ENCODE data around the gene HOXC13.

HOXC13 gene

DNA sequence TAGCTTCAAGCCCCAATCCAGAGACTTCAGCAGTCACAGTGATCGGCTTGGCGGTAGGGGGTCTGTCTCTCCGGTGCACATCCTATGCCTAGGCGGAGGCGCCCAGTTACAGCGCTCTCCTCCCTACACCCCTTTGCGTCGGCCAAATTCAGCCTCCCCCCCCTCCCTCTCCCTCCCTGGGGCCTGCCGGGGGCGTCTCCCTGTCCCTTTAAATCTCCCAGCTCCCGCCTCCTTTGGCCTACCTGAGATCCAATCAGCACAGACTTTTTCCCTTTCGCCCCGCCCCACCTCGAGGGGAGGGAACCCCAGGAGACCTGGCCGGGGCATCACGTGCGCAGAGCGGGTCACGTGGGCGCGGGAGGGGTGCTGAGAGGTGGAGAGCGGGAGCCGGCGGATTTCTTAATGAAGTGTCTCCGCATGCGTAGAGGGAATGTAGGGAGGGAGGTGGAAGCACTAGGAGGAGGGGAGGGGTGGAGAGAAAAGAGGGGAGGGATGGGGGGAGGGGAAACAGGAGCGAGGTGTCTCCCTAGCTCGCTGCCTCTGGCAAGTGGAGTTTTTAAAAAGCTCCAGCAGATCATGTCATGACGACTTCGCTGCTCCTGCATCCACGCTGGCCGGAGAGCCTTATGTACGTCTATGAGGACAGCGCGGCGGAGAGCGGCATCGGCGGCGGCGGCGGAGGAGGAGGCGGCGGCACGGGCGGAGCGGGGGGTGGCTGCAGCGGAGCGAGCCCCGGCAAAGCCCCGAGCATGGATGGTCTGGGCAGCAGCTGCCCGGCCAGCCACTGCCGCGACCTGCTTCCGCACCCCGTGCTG, at the start of gene HOXC13:
Gene HOXC13, plus strand, starts transcription at position 506 of the 815 bp plus-strand sequence. Its CDS starts 76 bp downstream, at position 582.
- no peak for DNase-seq

DNA sequence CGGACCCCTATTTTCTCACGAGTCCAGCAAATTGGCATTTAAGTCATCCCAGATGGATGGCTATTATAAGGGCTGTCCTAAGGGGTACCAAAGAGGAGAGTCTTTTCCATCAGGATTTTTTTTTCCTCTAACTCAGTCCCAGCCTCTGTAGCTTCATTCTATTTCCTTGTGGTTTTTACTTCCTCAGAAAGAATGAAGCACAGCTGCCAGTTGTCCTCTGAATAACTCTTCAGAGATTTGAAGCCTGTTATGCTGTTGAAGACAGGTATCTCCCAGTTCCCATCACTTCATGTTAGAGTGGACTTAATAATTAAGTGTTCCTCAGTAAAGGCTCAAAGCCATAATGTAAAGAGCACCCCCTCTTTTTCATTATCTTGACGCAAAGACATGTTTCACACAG, 48.5 kb upstream of the HOXC13 start:
- DNase-seq, result no peak

- no peak for DNase-seq
Observed at GRCh38 chr12:53892762-53893395, 45.8 kb upstream of the HOXC13 start.

DNA sequence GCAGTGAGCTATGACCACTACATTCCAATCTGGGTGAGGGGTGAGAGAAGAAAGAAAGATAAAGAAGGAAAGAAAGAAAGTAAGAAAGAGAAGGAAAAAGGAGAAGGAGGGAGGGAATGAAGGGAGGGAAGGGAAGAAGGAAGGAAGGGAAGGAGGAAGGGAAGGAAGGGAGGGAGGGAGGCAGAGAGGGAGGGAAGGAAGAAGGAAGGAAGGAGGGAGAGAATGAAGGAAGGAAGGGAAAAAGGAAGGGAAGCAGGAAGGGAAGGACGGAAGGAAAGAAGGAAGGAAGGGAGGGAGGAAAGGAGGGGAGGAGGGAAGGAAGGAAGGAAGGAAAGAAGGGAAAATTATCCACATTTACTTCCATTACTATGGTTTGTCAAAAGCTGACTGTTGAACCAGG, 39.4 kb upstream of the HOXC13 start:
- DNase-seq, result no peak

DNA sequence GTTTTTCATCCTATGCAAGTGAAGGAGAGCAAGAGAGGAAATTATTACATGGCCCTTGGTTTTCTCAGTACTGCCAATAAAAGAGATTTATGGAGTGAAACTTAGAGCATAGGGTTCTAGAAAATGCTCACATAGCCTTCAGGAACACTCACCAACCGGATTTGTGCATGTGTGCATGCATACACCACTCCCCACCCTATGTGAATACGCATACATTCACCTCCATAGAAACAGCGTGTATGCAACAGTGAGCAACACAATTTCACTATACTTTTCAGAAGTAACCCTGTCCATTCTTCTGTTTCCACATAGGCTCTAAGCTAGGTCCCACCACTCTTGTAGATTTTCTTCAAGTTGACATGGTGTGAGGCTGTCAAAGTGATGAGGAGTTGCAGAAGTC, 31.5 kb upstream of the HOXC13 start:
- no peak for DNase-seq

DNA sequence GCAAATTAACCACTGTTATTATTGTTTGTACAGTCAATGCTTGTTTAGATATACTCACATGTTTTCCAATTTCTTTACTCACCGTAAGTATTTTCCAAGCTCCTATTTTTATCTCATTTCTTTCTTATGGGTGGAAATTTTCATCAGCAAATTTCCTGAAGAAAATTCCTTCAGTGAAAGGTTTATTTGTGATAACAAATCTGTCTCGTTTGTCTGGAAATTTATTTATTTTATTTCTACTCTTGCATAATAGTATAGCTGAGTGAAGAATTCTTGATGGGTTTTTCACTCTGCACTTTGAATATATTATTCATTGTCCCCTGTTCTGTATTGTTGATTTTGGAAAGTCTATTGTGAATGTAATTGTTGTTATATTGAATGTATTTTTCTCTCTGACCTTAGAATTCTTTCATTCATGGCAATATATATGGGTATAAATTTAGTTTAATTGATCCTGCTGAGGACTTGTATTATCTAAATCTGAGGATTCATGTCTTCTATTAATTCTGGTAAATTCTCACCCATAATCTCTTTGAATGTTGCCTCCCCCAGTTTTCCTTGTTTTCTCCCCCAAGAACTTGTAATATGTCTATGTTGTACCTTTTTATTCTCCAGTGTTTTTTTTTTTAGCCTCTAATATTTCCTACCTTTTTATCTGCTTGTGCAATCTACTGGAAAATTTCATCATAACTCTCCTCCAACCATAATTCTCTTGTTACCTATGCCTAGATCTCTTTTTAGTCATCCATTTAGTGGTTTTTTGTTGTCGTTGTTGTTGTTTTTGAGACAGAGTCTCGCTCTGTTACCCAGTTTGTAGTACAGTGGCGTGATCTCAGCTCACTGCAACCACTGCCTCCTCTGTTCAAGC, 21.6 kb upstream of the HOXC13 start:
- no peak for DNase-seq

GRCh38 chr12:53924521-53925405, 13.9 kb upstream of the HOXC13 start:
- DNase-seq, result no peak

- no peak for DNase-seq
Observed at GRCh38 chr12:53927220-53928029, 11.2 kb upstream of the HOXC13 start.

- DNase-seq, result no peak
Observed at GRCh38 chr12:53928054-53928835, 10.4 kb upstream of the HOXC13 start.

DNA sequence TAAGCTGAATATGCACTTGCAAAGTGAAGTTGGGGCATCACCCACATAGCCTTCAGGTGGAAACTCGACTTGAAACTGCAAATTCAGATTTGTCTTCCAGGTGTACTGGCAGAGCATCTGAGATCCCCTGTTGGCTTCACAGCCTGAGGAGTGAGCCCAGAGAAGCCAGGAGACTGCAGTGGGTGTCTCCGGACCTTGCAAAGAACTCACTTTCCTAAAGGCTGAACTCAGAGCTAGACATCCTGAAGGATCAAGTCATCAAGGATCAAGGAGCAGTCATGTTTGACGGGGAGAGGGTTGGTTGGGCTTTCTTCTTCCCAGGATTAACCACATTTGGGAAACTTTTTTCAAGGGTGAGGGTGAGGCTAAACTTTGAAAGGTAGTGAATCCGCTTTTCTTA, 9.1 kb upstream of the HOXC13 start:
- no peak for DNase-seq

DNA sequence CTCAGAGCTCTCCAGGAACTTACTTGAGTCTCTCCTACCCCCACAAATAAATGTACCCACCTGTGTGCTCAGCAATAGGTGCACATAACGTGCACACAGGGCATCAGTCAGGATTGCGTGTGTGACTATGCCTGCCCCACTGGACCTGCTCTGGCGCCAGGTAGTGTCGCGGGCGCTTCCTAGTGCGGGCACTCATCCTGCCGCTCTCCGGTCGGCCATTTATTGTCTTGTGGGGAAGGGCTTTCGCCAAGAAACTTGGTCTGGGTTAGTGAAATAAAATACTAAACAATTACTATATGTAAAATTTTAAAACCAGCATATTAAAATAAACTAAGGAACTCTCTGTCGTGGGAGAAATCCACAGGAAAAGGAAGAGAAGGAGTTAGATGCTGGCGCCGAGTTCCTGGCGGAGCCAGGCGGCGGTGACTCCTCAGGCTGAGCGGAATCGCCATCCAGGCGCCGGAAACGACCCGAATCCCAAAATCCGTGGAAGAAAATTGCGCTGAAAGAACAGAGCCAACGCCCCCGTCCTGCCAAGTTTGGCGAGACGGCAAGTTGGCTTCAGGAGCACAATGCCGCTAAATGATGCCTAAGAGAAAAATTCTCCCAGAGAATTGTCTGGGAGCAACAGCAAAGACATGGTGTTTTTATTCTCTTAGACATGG, 7.9 kb upstream of the HOXC13 start:
- DNase-seq, result no peak

DNA sequence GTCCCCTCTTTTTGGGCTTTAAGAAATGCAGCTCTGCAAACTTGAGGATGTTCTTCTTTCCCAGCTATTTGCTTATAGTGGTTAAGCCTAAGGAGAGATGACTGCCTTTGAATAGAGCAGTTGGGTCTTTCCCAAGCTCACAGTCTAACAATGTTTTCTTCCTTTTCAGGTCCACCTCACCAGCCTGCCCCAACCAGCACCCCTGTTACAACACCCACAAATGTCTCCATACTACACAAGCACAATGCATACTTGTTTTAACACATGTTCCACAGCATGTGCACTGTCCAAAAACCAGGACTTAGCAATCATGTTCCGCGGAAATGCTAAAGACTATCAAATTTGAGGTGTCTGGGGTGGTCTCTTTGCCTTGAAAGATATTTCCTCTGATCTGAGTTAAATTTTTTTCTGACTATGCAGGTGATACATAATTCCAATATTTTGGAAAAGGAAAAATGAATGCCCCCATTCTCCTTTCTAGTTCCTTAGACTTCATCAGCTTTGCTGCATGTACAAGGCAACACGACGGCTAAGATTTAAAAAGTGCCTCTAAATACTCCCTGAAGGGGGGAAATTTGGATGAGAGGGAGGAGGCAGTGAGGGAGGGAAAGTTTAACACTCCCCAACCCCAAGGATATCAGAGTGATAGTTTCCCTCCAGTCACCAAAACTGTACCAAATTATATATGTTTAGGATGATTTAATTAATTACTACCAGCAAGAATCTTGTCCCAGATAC, 6.6 kb upstream of the HOXC13 start:
- DNase-seq, result no peak

DNA sequence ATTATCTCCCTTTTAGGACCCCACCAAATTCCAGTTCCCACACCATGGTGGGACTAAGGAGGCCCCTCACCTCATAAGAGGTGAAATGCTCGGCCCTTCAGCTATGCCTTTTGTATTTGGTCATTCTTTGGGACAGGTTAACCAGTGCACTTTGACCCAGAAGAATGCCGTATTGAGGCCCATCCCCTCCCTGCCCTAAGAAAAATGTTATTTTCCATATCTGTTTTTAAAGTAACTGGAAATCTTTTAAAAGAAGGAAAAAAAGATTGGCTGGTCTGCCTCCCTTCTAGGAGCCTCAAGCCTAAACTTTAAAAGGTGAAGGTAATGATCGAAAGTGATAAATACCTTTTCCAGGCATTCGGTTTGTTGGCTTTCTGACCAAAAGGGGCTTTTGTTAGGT, 5.7 kb upstream of the HOXC13 start:
- DNase-seq, result no peak

DNA sequence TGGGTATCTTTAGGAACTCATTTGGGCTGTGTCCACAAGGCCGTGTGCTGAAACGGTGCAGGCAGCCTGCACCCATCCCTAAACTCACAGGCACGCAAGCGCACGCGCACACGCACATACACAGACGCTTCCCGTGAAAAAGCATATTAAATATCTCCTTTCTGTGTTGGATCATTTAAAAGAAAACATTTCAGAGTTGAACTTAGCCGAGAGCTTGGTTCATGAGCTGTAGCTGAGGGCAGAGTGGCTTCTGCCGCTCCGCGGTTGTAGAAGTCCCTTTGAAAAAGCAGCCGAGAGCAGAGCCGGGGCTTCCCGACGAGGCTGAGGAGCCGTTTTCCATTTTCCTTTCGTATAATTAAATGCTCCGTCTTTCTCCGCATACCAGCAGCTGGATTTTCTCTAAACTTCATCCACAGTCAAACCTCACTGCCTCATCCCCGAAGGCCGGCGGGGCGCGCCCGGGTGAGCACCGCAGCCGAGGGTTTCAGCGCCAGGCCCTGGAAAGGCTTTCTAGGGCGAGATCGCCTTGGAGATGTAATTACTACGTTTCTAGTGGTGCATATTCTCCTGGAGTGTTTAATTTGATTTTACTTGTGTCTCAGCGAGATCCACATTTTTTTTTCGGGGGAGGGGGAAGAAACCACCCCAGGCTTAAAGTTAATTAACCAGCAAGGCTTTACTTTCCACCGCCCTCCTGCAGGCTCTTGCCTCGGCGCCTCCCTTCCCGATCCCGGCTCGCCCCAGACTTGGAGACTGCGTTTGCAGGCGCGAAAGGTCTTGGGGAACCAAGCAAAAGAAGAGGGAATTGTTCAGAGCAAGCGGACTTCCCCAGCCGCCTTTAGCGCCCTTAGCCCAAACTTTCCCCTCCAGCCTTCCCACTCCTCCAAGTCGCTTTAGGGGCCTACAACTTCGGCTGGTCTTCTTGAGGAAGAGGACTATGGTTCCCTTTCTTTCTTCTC, 3.0 kb upstream of the HOXC13 start:
- DNase-seq, result no peak

GRCh38 chr12:53937099-53937498, 1.5 kb upstream of the HOXC13 start:
- DNase-seq, result no peak

- no peak for DNase-seq
Observed at GRCh38 chr12:53937596-53938325, 870 bp upstream of the HOXC13 start.
